Activated CD8-positive, alpha-beta T cell treated with anti-CD3 and anti-CD28 coated beads for 36 hours (primary cell): ENCODE measurements around the gene RNF225. TPM values are rescaled to one million over a fixed set of nuclear protein-coding genes. Genes with fewer than 3 reads are reported as not detected.

Experiments
- ATAC-seq: fragments of 200-7000 bp; cut with Tn5 transposase; one replicate; pipeline ENCODE4 v1.10.0; 2021; ENCODE audit warnings: mild to moderate bottlenecking, moderate library complexity
- CTCF ChIA-PET: fragments of 350-600 bp; sonication (Branson Sonifier 250); formaldehyde crosslinking; loops from one replicate; lab custom pipeline; 2021; ENCODE audit warnings: antibody characterized with exemption; lab: Charles Lee
- POLR2A ChIA-PET: fragments of 350-600 bp; sonication (Branson Sonifier 250); formaldehyde crosslinking; loops from one replicate; lab custom pipeline; 2021; ENCODE audit warnings: antibody characterized with exemption; lab: Charles Lee
- DNase-seq: peaks from one replicate; pipeline ENCODE4 v3.0.0-alpha.2; 2020
- H3K27ac Mint-ChIP-seq: one replicate; pipeline ENCODE4 v1.8.0; 2021; ENCODE audit warnings: mild to moderate bottlenecking, mixed read lengths
- H3K27me3 Mint-ChIP-seq: one replicate; pipeline ENCODE4 v1.8.0; 2021; ENCODE audit warnings: mixed read lengths
- H3K36me3 Mint-ChIP-seq: one replicate; pipeline ENCODE4 v1.8.0; 2021; ENCODE audit warnings: low read depth, mixed read lengths
- H3K4me1 Mint-ChIP-seq: one replicate; pipeline ENCODE4 v1.8.0; 2021; ENCODE audit warnings: low read depth, mixed read lengths
- H3K4me3 Mint-ChIP-seq: one replicate; pipeline ENCODE4 v1.8.0; 2021; ENCODE audit warnings: mild to moderate bottlenecking, moderate library complexity, mixed read lengths
- H3K9me3 Mint-ChIP-seq: one replicate; pipeline ENCODE4 v1.8.0; 2021; ENCODE audit warnings: mixed read lengths
- intact Hi-C: fragments of 100-400 bp; cut with micrococcal nuclease; formaldehyde crosslinking; loops from one replicate; pipeline ENCODE4 v1.10.0; 2022
- total RNA-seq, 2 experiments: library from RNA; stranded (reverse); gene quantifications; one replicate each; pipeline ENCODE4 v1.2.3, GENCODE V29; 2021
- TF ChIP-seq, protein P1 (sequence below): fragments of 200-600 bp; IDR thresholded peaks from one replicate; pipeline ENCODE4 v1.8.0; 2022; ENCODE audit warnings: antibody characterized with exemption, mild to moderate bottlenecking

Gene RNF225
- total RNA-seq, 2 experiments from 2014 or later, result 0.81 to 1.1 TPM

DNA sequence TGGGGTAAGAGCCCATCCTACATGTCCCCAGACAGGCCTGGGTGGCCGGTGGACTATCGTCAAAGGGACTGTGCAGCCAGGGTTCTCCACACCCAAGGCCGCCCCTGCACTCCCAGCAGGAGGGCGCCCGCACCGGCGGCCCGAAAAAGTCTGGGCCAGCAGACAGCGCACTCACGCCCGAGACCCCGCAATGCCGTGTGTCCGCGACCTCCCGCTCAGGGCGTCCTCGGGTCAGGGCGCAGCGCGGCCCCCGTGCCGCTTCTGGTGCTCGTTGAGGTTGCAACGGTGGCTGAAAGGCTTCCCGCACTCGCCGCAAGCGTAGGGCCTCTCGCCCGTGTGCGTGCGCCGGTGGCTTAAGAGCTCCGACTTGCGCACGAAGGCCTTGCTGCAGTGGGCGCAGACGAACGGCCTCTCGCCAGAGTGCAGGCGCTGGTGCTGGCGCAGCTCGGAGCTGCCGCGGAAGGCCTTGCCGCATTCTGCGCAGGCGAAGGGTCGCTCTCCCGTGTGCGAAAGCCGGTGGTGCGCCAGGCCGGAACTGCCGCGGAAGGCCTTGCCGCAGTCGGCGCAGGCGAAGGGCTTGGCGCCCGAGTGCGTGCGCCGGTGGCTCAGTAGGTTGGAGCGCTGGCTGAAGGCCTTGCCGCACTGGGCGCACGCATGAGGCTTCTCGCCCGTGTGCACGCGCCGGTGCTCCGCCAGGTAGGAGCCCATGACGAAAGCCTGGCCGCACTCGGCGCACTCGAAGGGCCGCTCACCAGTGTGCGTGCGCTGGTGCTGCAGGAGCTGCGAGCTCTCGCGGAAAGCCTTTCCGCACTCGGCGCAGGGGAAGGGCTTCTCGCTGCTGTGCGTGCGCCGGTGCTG is 39.3 kb upstream of the RNF225 start:
- H3K27me3 Mint-ChIP-seq, result no peaks in the 10 kb centered on the region
- ChIA-PET CTCF (interaction anchor here (0.9 kb wide), 2 partner anchors 46 to 164 kb away, joined by 3 read pairs; partner anchors contain the start of gene ZBTB45), POLR2A (interaction anchor here (0.8 to 2.6 kb wide), 10 partner anchors 7 to 421 kb away, joined by 3 to 14 read pairs (median 4); partner anchors contain the start of genes RPS5 and ZSCAN22)
- intact Hi-C loops, result no loop called here
- H3K4me3 Mint-ChIP-seq, result peak overlapping the region; percentile 56
- H3K36me3 Mint-ChIP-seq, result peaks cover 11% of the 10 kb centered on the region
- TF ChIP-seq, protein P1, sequence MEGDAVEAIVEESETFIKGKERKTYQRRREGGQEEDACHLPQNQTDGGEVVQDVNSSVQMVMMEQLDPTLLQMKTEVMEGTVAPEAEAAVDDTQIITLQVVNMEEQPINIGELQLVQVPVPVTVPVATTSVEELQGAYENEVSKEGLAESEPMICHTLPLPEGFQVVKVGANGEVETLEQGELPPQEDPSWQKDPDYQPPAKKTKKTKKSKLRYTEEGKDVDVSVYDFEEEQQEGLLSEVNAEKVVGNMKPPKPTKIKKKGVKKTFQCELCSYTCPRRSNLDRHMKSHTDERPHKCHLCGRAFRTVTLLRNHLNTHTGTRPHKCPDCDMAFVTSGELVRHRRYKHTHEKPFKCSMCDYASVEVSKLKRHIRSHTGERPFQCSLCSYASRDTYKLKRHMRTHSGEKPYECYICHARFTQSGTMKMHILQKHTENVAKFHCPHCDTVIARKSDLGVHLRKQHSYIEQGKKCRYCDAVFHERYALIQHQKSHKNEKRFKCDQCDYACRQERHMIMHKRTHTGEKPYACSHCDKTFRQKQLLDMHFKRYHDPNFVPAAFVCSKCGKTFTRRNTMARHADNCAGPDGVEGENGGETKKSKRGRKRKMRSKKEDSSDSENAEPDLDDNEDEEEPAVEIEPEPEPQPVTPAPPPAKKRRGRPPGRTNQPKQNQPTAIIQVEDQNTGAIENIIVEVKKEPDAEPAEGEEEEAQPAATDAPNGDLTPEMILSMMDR, result no peak
- peaks cover 29% of the 10 kb centered on the region for H3K4me1 Mint-ChIP-seq
- ATAC-seq (peak; percentile 76), DNase-seq (peak; percentile 54)
- H3K27ac Mint-ChIP-seq, result peak overlapping the region; percentile 34
- no peaks in the 10 kb centered on the region for H3K9me3 Mint-ChIP-seq

DNA sequence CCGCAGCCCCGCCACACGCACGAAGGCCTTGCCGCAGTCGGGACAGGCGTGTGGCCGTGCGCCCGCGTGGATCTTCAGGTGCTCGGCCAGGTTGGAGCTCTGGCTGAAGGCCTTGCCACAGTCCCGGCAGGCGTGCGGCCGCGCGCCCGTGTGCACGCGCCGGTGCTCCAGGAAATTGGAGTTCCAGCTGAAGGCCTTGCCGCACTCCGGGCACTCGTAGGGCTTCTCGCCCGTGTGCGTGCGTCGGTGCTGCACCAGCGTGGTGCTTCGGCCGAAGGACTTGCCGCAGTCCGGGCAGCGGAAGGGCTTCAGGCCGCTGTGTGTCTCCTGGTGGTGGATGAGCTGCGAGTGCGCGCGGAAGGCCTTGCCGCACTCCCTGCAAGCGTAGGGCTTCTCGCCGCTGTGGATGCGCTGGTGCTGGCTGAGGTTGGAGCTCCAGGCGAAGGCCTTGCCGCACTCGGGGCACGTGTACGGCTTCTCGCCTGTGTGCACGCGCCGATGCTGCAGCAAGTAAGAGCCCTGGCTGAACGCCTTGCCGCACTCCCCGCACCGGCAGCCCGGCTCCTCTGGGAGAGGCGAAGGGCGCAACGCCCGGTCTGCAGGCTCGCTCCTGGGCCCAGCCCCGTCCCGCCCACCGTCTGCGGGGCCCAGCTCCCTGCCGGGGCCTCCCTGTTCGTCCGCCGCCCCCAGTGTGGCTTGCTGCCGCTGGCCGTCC is 38.5 kb upstream of the RNF225 start:
- Mint-ChIP-seq H3K9me3 (no peaks in the 10 kb centered on the region), H3K27ac (peak overlapping the region; percentile 34), H3K36me3 (peaks cover 6% of the 10 kb centered on the region), H3K4me3 (peak overlapping the region; percentile 56), H3K4me1 (peaks cover 35% of the 10 kb centered on the region), H3K27me3 (no peaks in the 10 kb centered on the region)
- DNase-seq (no peak), ATAC-seq (no peak)
- TF ChIP-seq, protein P1, result no peak
- ChIA-PET CTCF (interaction anchor here (0.9 kb wide), 2 partner anchors 47 to 163 kb away, joined by 3 read pairs; partner anchors contain the start of gene ZBTB45), POLR2A (interaction anchor here (0.8 to 2.6 kb wide), 9 partner anchors 8 to 421 kb away, joined by 3 to 14 read pairs (median 5); partner anchors contain the start of genes RPS5 and ZSCAN22)
- intact Hi-C loops, result no loop called here

DNA sequence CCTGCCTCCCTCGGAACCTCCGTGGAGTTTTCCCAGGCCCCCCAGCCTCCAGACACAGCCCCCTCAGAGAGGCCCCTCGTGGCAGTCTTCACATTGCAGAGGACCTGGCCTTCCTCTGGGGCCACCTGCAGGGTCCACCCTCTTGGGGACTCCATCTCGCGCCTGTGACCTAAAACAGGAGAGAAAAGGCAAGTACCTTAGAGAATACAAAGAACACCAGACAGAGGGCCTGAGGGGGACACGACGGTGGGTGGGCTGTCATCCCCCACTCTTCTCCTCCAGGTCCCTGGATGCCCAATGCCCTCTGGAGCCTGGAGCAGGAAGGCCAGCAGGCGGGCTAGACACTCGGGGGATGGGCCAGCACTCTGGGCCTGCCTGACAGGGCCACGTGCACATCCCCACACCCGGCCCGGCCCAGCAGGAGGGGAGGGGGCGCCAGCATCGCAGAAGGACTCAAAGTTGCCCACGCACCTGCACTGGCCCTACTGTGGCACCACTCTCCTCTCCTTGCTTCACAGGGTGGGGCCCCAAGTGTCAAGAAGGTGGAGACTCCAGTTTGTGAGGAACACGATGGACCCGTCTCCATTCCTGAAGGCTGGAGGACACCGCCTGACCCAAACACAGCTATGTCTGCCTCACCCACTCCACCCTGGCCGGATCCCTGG is 37.8 kb upstream of the RNF225 start:
- Mint-ChIP-seq H3K27ac (no peak overlapping the region), H3K9me3 (no peaks in the 10 kb centered on the region), H3K27me3 (no peaks in the 10 kb centered on the region), H3K4me3 (no peak overlapping the region), H3K36me3 (peaks cover 2% of the 10 kb centered on the region), H3K4me1 (peaks cover 36% of the 10 kb centered on the region)
- ChIA-PET POLR2A (interaction anchor here (1.1 to 1.5 kb wide), 5 partner anchors 9 to 24 kb away, joined by 3 to 7 read pairs (median 4); no protein-coding TSS in a partner anchor), CTCF (no interaction called here)
- intact Hi-C loops, result no loop called here
- DNase-seq (no peak), ATAC-seq (no peak)
- TF ChIP-seq, protein P1, result no peak

DNA sequence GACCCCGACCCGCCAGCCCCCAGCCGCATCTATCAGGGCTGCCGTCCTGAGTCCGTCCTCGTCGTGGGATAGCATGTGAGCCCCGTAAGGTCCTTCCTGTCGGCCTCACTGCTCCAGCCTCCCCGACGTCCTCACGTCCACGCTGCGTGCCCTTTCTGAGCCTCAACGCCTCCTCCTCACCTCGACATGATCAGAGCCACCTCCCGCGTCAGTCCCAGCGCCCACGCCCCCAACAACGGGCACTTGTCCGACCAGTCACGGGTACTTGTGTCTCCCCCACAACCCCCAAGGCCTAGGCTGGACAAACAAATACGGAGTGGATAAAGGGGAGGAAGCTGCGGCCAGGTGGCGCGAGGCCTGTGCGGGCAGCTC is 33.6 kb upstream of the RNF225 start:
- H3K36me3 Mint-ChIP-seq, result no peaks in the 10 kb centered on the region
- ATAC-seq (peak; percentile 25), DNase-seq (peak; percentile 76)
- no peaks in the 10 kb centered on the region for H3K9me3 Mint-ChIP-seq
- H3K4me1 Mint-ChIP-seq, result peaks cover 20% of the 10 kb centered on the region
- peak overlapping the region; percentile 96 for H3K4me3 Mint-ChIP-seq
- TF ChIP-seq, protein P1, result no peak
- intact Hi-C loops, result no loop called here
- no peaks in the 10 kb centered on the region for H3K27me3 Mint-ChIP-seq
- peak overlapping the region; percentile 97 for H3K27ac Mint-ChIP-seq
- ChIA-PET POLR2A (interaction anchor here (1.0 to 3.9 kb wide), 9 partner anchors 8 to 158 kb away, joined by 3 to 30 read pairs (median 6); partner anchors contain the start of genes RNF225, ZBTB45 and ZNF8), CTCF (interaction anchor here (1.2 kb wide), 1 partner anchor 35 kb away, joined by 3 read pairs; the partner anchor contains the start of gene ZSCAN22)
